Heart left ventricle (tissue), 13 donors: ENCODE results near the gene JAKMIP3.

Experiments used
- POLR2A ChIP-seq, 2 donors: fragments of 450-650 bp; IDR thresholded peaks; one replicate each; pipeline ENCODE4 v1.6.1; 2017; ENCODE audit warnings: antibody characterized with exemption in 2 of 2, mild to moderate bottlenecking in 2 of 2, moderate library complexity in 2 of 2
- TF ChIP-seq, protein P1 (sequence below), 12 donors: fragments of 200-600 bp; sonication (generic) in 4 of 12; IDR thresholded peaks; one replicate each; pipeline versions ENCODE4 v1.5.0 to v1.8.0; 2018 to 2022; ENCODE audit warnings: antibody characterized with exemption in 12 of 12, mild to moderate bottlenecking in 5 of 12
- donor health status: ischemic (EF 13 %, LVEDD 7.1; RV severe dilation, severe dysfunction).
- donor health status: DM: no; HTN: yes; CAD: no.
- donor health status: DM: no; HTN: no; CAD: no.
- donor health status: ischemic (EF 25% LVEDD 6.9; RV normal size, moderate dysfunction).
- donor health status: ischemic (EF 25% LVEDD 5.7; RV mildly dilated, moderate dysfunction).
- donor health status: ischemic (EF 35%, LVEDD 5.7; RV mildly dilated, moderate dysfunction).
- donor health status: nonischemic (EF 11% LVEDD 7.7; RV severe dilation, severe dysfunction).
- donor health status: DM: yes; HTN: yes; CAD: no.
- donor health status: PGD.
- donor health status: ischemic (EF 29% LVEDD 5.4; RV normal size, mild dysfunction).
- donor health status: nonischemic (EF 23%, LVEDD 6.1; RV moderate dilation, normal function).

DNA sequence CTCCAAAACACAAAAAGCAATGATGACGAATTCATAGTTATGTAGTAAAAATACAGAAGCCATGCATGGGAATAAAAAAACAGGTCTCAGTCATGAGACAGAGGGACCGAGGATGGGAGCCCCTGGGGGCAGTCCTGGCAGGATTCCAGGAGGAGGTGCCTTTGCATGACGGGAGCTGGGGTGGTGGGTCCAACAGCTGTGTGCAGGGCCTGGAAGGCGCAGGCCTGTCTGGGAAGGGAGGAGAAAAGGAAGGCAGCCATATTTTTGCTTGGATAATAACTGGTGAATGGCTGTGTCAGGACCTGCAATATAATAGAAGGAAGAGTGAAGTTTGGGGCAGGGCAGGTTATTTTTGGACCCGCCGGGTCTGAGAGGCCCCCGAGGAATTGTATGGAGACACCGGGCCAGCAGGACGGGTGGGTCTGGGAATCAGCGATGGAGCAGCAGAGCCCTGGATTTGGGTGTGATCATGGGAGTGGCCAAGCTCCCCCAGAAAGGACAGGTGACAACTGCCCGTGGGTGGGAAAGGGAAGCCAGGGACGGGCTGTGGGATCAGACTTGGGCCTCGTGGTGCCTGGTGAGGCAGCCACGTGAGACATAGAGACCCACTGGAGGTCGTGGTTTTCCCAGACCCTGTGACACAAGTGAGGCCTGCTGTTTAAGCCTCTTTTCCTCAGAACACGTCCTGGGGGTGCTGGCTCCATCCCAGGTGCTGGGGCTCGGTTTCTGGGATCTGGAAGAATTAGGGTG is 2.9 kb upstream of the JAKMIP3 start:
- TF ChIP-seq, protein P1, sequence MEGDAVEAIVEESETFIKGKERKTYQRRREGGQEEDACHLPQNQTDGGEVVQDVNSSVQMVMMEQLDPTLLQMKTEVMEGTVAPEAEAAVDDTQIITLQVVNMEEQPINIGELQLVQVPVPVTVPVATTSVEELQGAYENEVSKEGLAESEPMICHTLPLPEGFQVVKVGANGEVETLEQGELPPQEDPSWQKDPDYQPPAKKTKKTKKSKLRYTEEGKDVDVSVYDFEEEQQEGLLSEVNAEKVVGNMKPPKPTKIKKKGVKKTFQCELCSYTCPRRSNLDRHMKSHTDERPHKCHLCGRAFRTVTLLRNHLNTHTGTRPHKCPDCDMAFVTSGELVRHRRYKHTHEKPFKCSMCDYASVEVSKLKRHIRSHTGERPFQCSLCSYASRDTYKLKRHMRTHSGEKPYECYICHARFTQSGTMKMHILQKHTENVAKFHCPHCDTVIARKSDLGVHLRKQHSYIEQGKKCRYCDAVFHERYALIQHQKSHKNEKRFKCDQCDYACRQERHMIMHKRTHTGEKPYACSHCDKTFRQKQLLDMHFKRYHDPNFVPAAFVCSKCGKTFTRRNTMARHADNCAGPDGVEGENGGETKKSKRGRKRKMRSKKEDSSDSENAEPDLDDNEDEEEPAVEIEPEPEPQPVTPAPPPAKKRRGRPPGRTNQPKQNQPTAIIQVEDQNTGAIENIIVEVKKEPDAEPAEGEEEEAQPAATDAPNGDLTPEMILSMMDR (IDR thresholded peaks at IDR 0.05) = no peak
- TF ChIP-seq POLR2A (IDR thresholded peaks at IDR 0.05) = no peak
